ENCODE data around the gene JADE2. TPM values are rescaled to one million over a fixed set of nuclear protein-coding genes. Genes with fewer than 3 reads are reported as not detected.
"Not testable (repeated sequence)": the region's sequence is repeated elsewhere in the genome, so short reads cannot be mapped to it uniquely, and the experiment has no call there.

The JADE2 gene
- total RNA-seq, 2 donors from 2014 or later: 27.1 to 38.9 TPM

GRCh38 chr5:134594797-134595457 is 69.5 kb downstream of the JADE2 start:
- intact Hi-C loops (cut with DNase I, micrococcal nuclease): no loop called here
- ATAC-seq: no peak

GRCh38 chr5:134595458-134595838 is 70.0 kb downstream of the JADE2 start:
- DNase-seq (no peak), ATAC-seq (no peak)
- intact Hi-C loops (cut with DNase I, micrococcal nuclease): no loop called here

More at GRCh38 chr5:134594797-134595457, 69.5 kb downstream of the JADE2 start:
- no peak for DNase-seq

GRCh38 chr5:134599820-134600219 is 74.3 kb downstream of the JADE2 start:
- not testable (repeated sequence) for DNase-seq

DNA sequence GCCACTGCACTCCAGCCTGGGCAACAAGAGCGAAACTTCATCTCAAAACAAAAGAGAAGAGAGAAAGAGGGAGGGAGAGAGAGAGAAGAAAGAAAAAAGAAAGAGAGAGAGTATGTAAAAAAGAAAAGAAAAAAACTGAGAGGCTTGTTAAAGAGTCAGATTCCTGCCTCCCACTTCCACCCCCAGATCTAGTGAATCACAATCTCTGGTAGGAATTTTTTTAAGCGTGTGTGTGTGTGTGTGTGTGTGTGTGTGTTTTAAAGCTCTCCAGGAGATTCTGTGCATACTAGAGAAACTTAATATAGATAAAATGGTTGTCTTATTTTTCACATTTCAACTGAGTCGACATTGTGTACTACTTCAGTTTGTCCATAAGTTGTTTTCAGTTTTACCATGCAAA is 75.1 kb downstream of the JADE2 start:
- DNase-seq: no peak
- intact Hi-C loops (cut with DNase I, micrococcal nuclease): no loop called here
- no peak for ATAC-seq

More at GRCh38 chr5:134599820-134600219, 74.3 kb downstream of the JADE2 start:
- ATAC-seq; intact Hi-C loops (cut with DNase I, micrococcal nuclease): not testable (repeated sequence)

GRCh38 chr5:134603059-134603458 is 77.6 kb downstream of the JADE2 start:
- intact Hi-C loops (cut with DNase I, micrococcal nuclease): no loop called here
- ATAC-seq (no peak), DNase-seq (no peak)

GRCh38 chr5:134604908-134605307 is 79.4 kb downstream of the JADE2 start:
- DNase-seq (no peak), ATAC-seq (no peak)
- intact Hi-C loops (cut with DNase I, micrococcal nuclease): no loop called here

- DNase-seq (no peak), ATAC-seq (no peak)
- intact Hi-C loops (cut with DNase I, micrococcal nuclease): no loop called here
Observed at GRCh38 chr5:134606726-134607125, 81.3 kb downstream of the JADE2 start.

- no peak for ATAC-seq
Observed at GRCh38 chr5:134608555-134608954, 83.1 kb downstream of the JADE2 start.

GRCh38 chr5:134609232-134609851 is 83.9 kb downstream of the JADE2 start:
- ATAC-seq (peak; percentile 64), DNase-seq (no peak)
- intact Hi-C loops (cut with DNase I, micrococcal nuclease): no loop called here

More at GRCh38 chr5:134608555-134608954, 83.1 kb downstream of the JADE2 start:
- DNase-seq: no peak
- intact Hi-C loops (cut with DNase I, micrococcal nuclease): no loop called here

GRCh38 chr5:134610725-134611124 is 85.3 kb downstream of the JADE2 start:
- DNase-seq (no peak), ATAC-seq (peak; percentile 42)
- intact Hi-C loops (cut with DNase I, micrococcal nuclease): no loop called here

DNA sequence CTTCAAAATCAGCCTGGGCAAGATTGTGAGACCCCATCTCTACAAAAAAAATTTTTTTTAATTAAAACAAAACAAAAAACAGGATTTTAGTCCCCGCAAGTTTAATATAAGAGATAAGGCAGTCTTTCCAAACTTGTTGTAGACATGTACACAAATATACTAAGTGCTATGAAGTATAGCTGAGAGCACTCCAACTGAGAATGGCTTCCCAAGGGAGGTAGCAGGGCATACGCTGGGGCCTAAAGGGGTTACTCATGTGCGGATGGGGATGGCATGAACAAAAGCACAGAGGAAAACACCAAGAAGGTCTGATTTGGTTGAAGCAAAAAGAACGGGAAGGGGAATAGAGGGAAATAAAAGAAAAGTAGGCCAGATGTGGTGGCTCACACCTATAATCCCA is 86.0 kb downstream of the JADE2 start:
- ATAC-seq (no peak), DNase-seq (no peak)
- intact Hi-C loops (cut with DNase I, micrococcal nuclease): no loop called here

GRCh38 chr5:134614450-134615085 is 89.1 kb downstream of the JADE2 start:
- DNase-seq: no peak
- intact Hi-C loops (cut with DNase I, micrococcal nuclease): no loop called here
- no peak for ATAC-seq

GRCh38 chr5:134620634-134621033 is 95.2 kb downstream of the JADE2 start:
- intact Hi-C loops (cut with DNase I, micrococcal nuclease): no loop called here
- DNase-seq (no peak), ATAC-seq (no peak)

DNA sequence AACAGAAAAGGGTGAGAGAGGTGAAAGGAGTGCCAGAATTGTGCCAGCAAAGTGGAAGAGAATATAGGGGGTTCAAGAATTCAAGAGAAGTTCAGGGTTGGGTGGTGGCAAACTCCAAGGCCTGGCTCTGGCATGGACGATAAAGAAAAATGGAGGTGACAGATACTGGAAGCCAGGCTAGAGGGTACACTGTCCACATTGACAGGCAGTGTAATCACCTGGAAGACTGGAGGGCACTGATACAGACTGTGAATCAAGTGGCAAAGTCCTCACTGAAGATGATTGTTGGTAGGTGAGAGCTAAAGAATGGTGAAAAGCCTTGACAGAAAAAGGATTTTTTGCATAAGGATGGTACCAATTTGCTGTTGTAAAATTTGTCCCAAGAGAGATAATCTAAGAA is 100.1 kb downstream of the JADE2 start:
- intact Hi-C loops (cut with DNase I, micrococcal nuclease): no loop called here
- ATAC-seq (peak; percentile 50), DNase-seq (no peak)

DNA sequence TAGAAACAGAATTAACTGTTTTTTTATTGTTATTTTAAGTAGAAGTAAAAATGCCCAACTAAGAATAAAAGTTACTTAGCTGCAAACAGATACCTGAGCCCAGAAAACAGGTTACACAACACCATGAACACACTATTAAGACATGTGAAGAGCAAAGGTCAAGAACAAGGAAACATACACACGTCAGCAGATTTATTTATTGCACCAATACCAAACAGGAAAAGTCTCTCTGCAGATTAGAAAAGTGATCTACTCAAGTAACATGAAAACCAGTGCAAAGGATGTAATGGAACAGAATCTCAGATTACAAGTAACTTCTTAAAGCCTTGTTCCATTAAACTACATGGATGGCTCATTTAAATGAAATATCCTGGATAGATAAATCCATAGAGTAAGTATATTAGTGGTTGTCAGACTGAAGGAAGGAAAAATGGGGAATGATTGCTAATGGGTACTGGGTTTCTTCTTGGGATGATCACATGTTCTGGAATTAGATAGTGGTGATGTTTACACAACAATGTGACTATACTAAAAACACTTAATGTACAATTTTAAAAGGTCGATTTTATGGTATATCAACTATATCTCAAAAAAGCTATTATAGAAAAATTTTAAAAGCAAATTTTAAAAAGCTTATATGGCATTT is 101.0 kb downstream of the JADE2 start:
- intact Hi-C loops (cut with DNase I, micrococcal nuclease): no loop called here
- ATAC-seq (peak; percentile 97), DNase-seq (no peak)

Other genes with a start within 250 kb of the JADE2 start
- gene CDKL3, start 158.5 kb upstream of the JADE2 start, total RNA-seq: under 1 TPM in 1 of 2 donors, not detected in 1; 0.70 TPM
- gene UBE2B, start 154.1 kb upstream of the JADE2 start, total RNA-seq: 100 to 1,000 TPM in 1 of 2 donors, 10 to 100 TPM in 1; 59.6 to 102 TPM
- 10 to 100 TPM; 15.0 to 19.3 TPM for gene CDKN2AIPNL, start 113.8 kb upstream of the JADE2 start, total RNA-seq
- 100 to 1,000 TPM in 1 of 2 donors, 10 to 100 TPM in 1; 97.3 to 107 TPM for gene SAR1B, start 107.2 kb downstream of the JADE2 start, total RNA-seq
- 10 to 100 TPM; 28.8 to 34.8 TPM for gene SEC24A, start 123.1 kb downstream of the JADE2 start, total RNA-seq
- 10 to 100 TPM; 16.0 to 24.4 TPM for gene CAMLG, start 212.9 kb downstream of the JADE2 start, total RNA-seq
- gene DDX46, start 233.1 kb downstream of the JADE2 start, total RNA-seq: 10 to 100 TPM; 30.8 to 43.1 TPM